MM.1S (cell line): ENCODE results near the gene IMMP2L.

Experiments
- DNase-seq: peaks from one replicate; pipeline ENCODE4 v3.0.0-alpha.2; 2015
- H2AFZ ChIP-seq: fragments of 300-600 bp; sonication (generic); 2 replicates; pipeline ENCODE4 v1.6.0; 2016; ENCODE audit warnings: antibody characterized with exemption, low read length
- H3F3A ChIP-seq: fragments of 300-600 bp; sonication (generic); 2 replicates; pipeline ENCODE4 v1.6.1; 2016; ENCODE audit warnings: mild to moderate bottlenecking, antibody characterized with exemption, low read length, moderate library complexity, mixed read lengths; ENCODE audit not compliant: insufficient read depth
- H3K27ac ChIP-seq: fragments of 300-600 bp; sonication (generic); 2 replicates; pipeline ENCODE4 v1.5.1; 2016; ENCODE audit warnings: mild to moderate bottlenecking, low read length
- H3K27me3 ChIP-seq: fragments of 300-600 bp; sonication (generic); replicated peaks from 2 replicates; pipeline ENCODE4 v1.6.0; 2016; ENCODE audit warnings: low read length; ENCODE audit not compliant: insufficient read depth
- H3K36me3 ChIP-seq: fragments of 300-600 bp; sonication (generic); replicated peaks from 2 replicates; pipeline ENCODE4 v1.6.1; 2016; ENCODE audit warnings: mild to moderate bottlenecking, low read length, mixed read lengths; ENCODE audit not compliant: insufficient read depth
- H3K4me1 ChIP-seq: fragments of 300-600 bp; sonication (generic); 2 replicates; pipeline ENCODE4 v1.6.1; 2016; ENCODE audit warnings: low read length, mixed read lengths
- H3K4me2 ChIP-seq: fragments of 300-600 bp; sonication (generic); 2 replicates; pipeline ENCODE4 v1.6.0; 2016; ENCODE audit warnings: low read depth, low read length
- H3K4me3 ChIP-seq: fragments of 300-600 bp; sonication (generic); 2 replicates; pipeline ENCODE4 v1.5.1; 2016; ENCODE audit warnings: low read length, mixed read lengths
- H3K79me2 ChIP-seq: fragments of 300-600 bp; sonication (generic); 2 replicates; pipeline ENCODE4 v1.6.1; 2016; ENCODE audit warnings: mixed run types, low read length, mixed read lengths
- H3K9ac ChIP-seq: fragments of 300-600 bp; sonication (generic); 2 replicates; pipeline ENCODE4 v1.6.1; 2016; ENCODE audit warnings: low read length, mixed read lengths
- H3K9me2 ChIP-seq: fragments of 300-600 bp; sonication (generic); replicated peaks from 2 replicates; pipeline ENCODE4 v1.6.1; 2016; ENCODE audit warnings: mild to moderate bottlenecking, low read length, mixed read lengths; ENCODE audit not compliant: insufficient read depth
- H3K9me3 ChIP-seq: fragments of 300-600 bp; sonication (generic); replicated peaks from 2 replicates; pipeline ENCODE4 v1.6.1; 2016; ENCODE audit warnings: mild to moderate bottlenecking, low read length, mixed read lengths; ENCODE audit not compliant: insufficient read depth
- H4K20me1 ChIP-seq: fragments of 300-600 bp; sonication (generic); 2 replicates; pipeline ENCODE4 v1.6.1; 2016; ENCODE audit warnings: mild to moderate bottlenecking, low read length, moderate library complexity, mixed read lengths; ENCODE audit not compliant: insufficient read depth
- CTCF ChIP-seq: fragments of 300-600 bp; sonication (generic); IDR thresholded peaks from 2 replicates; pipeline ENCODE4 v1.5.1; 2016; ENCODE audit warnings: antibody characterized with exemption, low read length, mixed read lengths
- EZH2 ChIP-seq: fragments of 300-600 bp; sonication (generic); optimal IDR thresholded peaks from 2 replicates; pipeline ENCODE3; 2017; ENCODE audit warnings: low read depth, mild to moderate bottlenecking, antibody characterized with exemption, low read length, mixed read lengths
- EZH2phosphoT487 ChIP-seq: fragments of 300-600 bp; sonication (generic); IDR thresholded peaks from 2 replicates; pipeline ENCODE4 v1.6.1; 2018; ENCODE audit warnings: antibody characterized with exemption, low read length

Gene IMMP2L

GRCh38 chr7:111126987-111127386 is 435.3 kb downstream of the IMMP2L start:
- H3K27ac ChIP-seq: no peak overlapping the region

GRCh38 chr7:111115966-111116365 is 446.3 kb downstream of the IMMP2L start:
- Histone ChIP-seq H3K4me1 (no peaks in the 10 kb centered on the region), H3K79me2 (no peaks in the 10 kb centered on the region), H3K4me3 (no peak overlapping the region), H3K27me3 (no peaks in the 10 kb centered on the region), H3K9me2 (no peaks in the 10 kb centered on the region), H2AFZ (no peak overlapping the region), H3K9me3 (no peaks in the 10 kb centered on the region), H3F3A (no peaks in the 10 kb centered on the region), H3K27ac (no peak overlapping the region), H3K36me3 (no peaks in the 10 kb centered on the region), H4K20me1 (no peaks in the 10 kb centered on the region), H3K9ac (no peak overlapping the region), H3K4me2 (no peak overlapping the region)
- no peak for DNase-seq
- no peak for TF ChIP-seq CTCF
- TF ChIP-seq EZH2phosphoT487: no peak
- TF ChIP-seq EZH2: no peak

More at GRCh38 chr7:111126987-111127386, 435.3 kb downstream of the IMMP2L start:
- no peak overlapping the region for H3K4me2 ChIP-seq
- no peak overlapping the region for H3K9ac ChIP-seq
- H2AFZ ChIP-seq: no peak overlapping the region
- no peaks in the 10 kb centered on the region for H3F3A ChIP-seq
- H3K9me3 ChIP-seq: no peaks in the 10 kb centered on the region
- no peak for DNase-seq
- H3K27me3 ChIP-seq: no peaks in the 10 kb centered on the region
- no peaks in the 10 kb centered on the region for H3K36me3 ChIP-seq
- no peak overlapping the region for H3K4me3 ChIP-seq
- TF ChIP-seq EZH2phosphoT487: no peak
- TF ChIP-seq CTCF: no peak
- no peak for TF ChIP-seq EZH2
- no peaks in the 10 kb centered on the region for H3K9me2 ChIP-seq
- no peaks in the 10 kb centered on the region for H3K79me2 ChIP-seq
- H3K4me1 ChIP-seq: no peaks in the 10 kb centered on the region
- no peaks in the 10 kb centered on the region for H4K20me1 ChIP-seq

DNA sequence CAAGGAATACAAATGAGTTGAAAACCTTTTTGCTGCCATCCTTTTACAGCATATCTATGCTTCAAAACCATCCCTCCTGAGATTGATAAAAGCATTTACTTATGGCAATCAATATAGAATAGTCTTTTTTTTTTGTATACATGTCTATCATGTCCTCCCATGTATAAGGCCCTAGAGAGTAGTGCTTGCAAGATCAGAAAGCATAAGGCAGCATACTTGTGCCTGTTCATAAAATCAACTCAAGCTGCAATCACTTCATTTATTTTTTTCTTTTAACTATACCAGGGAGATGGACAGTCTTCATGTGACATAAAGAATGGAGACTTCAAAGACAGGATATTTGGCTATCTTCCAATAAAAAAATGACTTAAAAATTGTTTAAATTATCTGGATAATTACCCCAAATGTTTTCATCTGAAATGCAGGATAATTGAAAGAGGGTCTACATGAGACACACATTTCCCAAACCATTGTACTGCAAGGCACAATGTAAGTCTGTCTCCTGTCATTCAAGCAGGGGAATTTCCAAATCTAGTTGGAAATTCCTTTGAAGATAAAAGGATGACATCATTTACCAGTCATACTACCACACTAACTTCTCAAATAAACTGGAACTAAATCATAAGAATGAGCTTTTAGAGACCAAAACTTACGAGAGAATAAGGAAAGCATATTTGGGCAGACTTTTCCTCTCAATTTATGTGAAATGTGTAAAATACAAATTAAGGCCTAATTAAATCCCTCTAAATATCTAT is 448.9 kb downstream of the IMMP2L start:
- Histone ChIP-seq H3K9ac (no peak overlapping the region), H3K9me3 (no peaks in the 10 kb centered on the region), H3K27me3 (no peaks in the 10 kb centered on the region), H3K9me2 (no peaks in the 10 kb centered on the region), H3K27ac (no peak overlapping the region), H3K4me3 (no peak overlapping the region), H3K4me2 (no peak overlapping the region), H3F3A (no peaks in the 10 kb centered on the region), H3K36me3 (no peaks in the 10 kb centered on the region), H2AFZ (no peak overlapping the region), H4K20me1 (no peaks in the 10 kb centered on the region), H3K79me2 (no peaks in the 10 kb centered on the region), H3K4me1 (no peaks in the 10 kb centered on the region)
- TF ChIP-seq EZH2: no peak
- no peak for TF ChIP-seq EZH2phosphoT487
- no peak for TF ChIP-seq CTCF
- DNase-seq: no peak
